Activated T-helper 1 cell treated with Interleukin-2 at 50 U/mL for 16 hours (primary cell): ENCODE measurements around the gene NOP16.
"Not testable (repeated sequence)": the region's sequence is repeated elsewhere in the genome, so short reads cannot be mapped to it uniquely, and the experiment has no call there.

Source experiments
- DNase-seq: peaks from one replicate; pipeline ENCODE4 v3.0.0-alpha.2; 2020; ENCODE audit warnings: low read depth

The NOP16 gene

GRCh38 chr5:176409765-176410164 lies 21.4 kb upstream of the NOP16 start:
- no peak for DNase-seq

GRCh38 chr5:176408590-176408989 lies 20.2 kb upstream of the NOP16 start:
- DNase-seq: no peak

GRCh38 chr5:176408252-176408573 lies 19.8 kb upstream of the NOP16 start:
- not testable (repeated sequence) for DNase-seq

- DNase-seq: no peak
Observed at GRCh38 chr5:176407456-176408251, 19.3 kb upstream of the NOP16 start.

- no peak for DNase-seq
Observed at GRCh38 chr5:176406436-176407052, 18.1 kb upstream of the NOP16 start.

- DNase-seq: no peak
Observed at GRCh38 chr5:176405656-176406435, 17.4 kb upstream of the NOP16 start.

- no peak for DNase-seq
Observed at GRCh38 chr5:176401281-176402205, 13.1 kb upstream of the NOP16 start.

GRCh38 chr5:176400382-176401156 lies 12.2 kb upstream of the NOP16 start:
- no peak for DNase-seq

- DNase-seq: no peak
Observed at GRCh38 chr5:176397736-176398420, 9.5 kb upstream of the NOP16 start.

- no peak for DNase-seq
Observed at GRCh38 chr5:176396330-176396729, 7.9 kb upstream of the NOP16 start.

- no peak for DNase-seq
Observed at GRCh38 chr5:176394881-176395675, 6.7 kb upstream of the NOP16 start.

GRCh38 chr5:176394096-176394495 lies 5.7 kb upstream of the NOP16 start:
- DNase-seq: no peak

GRCh38 chr5:176392526-176392925 lies 4.1 kb upstream of the NOP16 start:
- no peak for DNase-seq

- DNase-seq: no peak
Observed at GRCh38 chr5:176391999-176392398, 3.6 kb upstream of the NOP16 start.

- DNase-seq: no peak
Observed at GRCh38 chr5:176391479-176391878, 3.1 kb upstream of the NOP16 start.

- DNase-seq: no peak
Observed at GRCh38 chr5:176389135-176390123, 1.0 kb upstream of the NOP16 start.

GRCh38 chr5:176388003-176388443 lies 375 bp downstream of the NOP16 start:
- DNase-seq: no peak

GRCh38 chr5:176387384-176387925 lies 943 bp downstream of the NOP16 start:
- no peak for DNase-seq
